ENCODE results near the gene FAN1.

The FAN1 gene

DNA sequence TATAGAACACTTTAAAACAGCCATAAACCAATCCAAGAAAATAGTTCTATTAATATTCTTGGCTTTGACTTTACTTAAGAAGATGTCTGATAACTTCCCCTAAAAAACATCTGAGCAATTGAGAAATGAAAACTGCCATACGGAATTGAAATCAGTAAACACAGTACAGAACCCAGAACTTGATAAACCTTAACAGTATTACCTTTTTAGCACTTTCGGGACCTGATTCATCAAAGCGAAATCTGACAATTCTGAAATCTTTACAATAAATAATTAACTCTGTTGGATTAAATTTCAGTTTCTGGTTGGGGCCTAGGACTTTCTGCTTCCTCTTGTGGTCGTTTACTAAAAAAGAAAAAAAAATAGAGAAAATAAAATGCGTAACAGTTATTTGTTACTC, 70.4 kb downstream of the FAN1 start:
- TF ChIP-seq, protein P1, sequence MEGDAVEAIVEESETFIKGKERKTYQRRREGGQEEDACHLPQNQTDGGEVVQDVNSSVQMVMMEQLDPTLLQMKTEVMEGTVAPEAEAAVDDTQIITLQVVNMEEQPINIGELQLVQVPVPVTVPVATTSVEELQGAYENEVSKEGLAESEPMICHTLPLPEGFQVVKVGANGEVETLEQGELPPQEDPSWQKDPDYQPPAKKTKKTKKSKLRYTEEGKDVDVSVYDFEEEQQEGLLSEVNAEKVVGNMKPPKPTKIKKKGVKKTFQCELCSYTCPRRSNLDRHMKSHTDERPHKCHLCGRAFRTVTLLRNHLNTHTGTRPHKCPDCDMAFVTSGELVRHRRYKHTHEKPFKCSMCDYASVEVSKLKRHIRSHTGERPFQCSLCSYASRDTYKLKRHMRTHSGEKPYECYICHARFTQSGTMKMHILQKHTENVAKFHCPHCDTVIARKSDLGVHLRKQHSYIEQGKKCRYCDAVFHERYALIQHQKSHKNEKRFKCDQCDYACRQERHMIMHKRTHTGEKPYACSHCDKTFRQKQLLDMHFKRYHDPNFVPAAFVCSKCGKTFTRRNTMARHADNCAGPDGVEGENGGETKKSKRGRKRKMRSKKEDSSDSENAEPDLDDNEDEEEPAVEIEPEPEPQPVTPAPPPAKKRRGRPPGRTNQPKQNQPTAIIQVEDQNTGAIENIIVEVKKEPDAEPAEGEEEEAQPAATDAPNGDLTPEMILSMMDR (IDR thresholded peaks at IDR 0.05; ENCODE audit: low read depth, low read length) = no peak
- DNase-seq (ENCODE audit: extremely low read depth, low read depth) = no peak

DNA sequence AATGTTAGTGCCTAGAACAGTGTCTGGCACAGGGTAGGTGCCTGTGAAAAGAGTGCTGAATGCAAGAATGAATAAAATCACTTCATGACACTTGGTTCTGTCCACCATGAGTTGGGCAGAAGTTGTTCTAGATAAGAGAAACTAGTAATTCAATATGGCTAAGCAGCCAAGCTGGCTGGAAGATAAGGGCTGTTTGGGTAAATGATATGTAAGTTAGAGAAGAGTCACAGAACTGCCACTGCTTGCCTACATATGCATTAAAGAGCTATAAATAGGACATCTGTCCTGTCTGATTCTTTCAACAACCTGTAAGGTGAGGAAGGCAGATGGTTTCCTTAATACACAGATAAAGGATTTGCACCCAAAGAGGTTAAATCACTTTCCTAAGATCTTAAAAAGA, 74.6 kb downstream of the FAN1 start:
- TF ChIP-seq, protein P1 (IDR thresholded peaks at IDR 0.05; ENCODE audit: low read depth, low read length) = no peak
- DNase-seq (ENCODE audit: extremely low read depth, low read depth) = no peak

DNA sequence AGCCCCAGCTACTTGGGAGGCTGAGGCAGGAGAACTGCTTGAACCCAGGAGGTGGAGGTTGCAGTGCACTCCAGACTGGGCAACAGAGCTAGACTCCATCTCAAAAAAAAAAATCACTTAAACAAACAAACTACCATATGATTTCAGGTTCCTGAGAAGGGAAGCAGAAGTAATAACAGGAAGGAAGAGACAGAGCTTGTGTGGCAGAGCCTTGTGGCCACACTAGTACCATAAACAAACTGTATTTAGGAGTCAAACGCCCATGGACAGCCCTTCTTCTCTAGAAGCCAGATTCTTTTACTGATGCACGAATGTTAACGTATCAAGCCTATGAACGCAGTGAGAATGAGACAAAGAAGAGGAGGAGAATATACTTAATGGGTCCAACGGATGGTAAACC, 75.7 kb downstream of the FAN1 start:
- TF ChIP-seq, protein P1 (IDR thresholded peaks at IDR 0.05; ENCODE audit: low read depth, low read length) = no peak
- no peak for DNase-seq (ENCODE audit: extremely low read depth, low read depth)

DNA sequence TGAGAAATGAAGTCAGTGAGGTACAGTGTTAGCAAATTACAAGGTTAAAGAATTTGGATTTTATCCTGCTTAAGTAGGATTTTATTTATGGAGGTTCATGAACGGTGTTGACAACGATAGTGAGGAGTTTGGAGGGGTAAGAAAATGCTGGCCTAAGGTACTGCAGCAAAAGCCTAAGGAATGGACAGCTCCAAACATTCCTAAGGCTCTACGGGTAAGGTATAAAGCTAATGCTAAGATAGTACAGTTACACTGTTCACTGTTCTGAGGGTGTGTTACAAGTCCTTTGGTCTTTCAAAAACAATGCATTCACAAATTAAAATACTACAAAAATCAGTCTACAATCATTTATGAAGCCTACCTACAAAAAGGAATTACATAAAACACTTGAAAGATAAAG, 80.4 kb downstream of the FAN1 start:
- no peak for DNase-seq (ENCODE audit: extremely low read depth, low read depth)
- TF ChIP-seq, protein P1 (IDR thresholded peaks at IDR 0.05; ENCODE audit: low read depth, low read length) = no peak

DNA sequence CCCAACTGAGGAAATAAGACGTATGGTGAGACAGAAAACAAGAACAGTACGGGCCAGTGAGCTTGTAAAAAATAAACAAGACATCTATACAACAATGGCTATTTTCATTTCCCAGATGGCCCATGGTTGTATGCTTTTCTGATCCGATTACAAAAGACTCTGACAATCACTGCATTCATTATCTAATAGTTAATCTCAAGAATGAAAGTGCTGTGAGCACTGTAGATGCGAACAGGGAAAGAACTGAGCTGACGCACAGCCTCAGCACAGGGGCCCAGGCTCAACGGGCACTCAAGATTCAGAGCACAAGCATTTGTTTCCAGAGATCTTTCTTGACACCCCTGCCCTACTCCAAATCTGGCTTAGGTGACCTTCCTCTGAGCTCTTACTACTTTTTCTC, 80.8 kb downstream of the FAN1 start:
- TF ChIP-seq, protein P1 (IDR thresholded peaks at IDR 0.05; ENCODE audit: low read depth, low read length) = no peak
- no peak for DNase-seq (ENCODE audit: extremely low read depth, low read depth)

DNA sequence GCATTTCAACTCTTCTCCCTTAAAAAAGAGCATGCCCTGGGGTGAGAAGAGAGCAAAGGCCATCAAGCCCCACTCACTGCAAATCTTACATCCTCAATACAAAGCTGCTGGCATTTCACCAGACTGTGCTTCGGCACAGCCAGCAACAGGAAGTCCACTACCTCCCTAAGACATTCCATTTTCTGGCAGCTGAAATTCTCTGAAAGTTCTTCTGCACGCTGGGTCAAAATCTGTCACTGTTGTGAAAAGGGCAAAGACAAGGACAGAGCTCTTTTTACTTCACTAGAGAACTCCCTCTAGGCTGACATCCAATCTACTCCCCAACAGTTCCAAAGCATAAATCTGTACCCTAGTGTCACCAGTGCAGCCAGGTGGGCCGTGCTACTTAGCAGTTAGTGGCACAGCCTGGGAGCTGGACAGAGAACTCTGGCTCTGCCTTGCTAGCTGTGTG, 81.4 kb downstream of the FAN1 start:
- DNase-seq (ENCODE audit: extremely low read depth, low read depth) = no peak
- TF ChIP-seq, protein P1 (IDR thresholded peaks at IDR 0.05; ENCODE audit: low read depth, low read length) = no peak

DNA sequence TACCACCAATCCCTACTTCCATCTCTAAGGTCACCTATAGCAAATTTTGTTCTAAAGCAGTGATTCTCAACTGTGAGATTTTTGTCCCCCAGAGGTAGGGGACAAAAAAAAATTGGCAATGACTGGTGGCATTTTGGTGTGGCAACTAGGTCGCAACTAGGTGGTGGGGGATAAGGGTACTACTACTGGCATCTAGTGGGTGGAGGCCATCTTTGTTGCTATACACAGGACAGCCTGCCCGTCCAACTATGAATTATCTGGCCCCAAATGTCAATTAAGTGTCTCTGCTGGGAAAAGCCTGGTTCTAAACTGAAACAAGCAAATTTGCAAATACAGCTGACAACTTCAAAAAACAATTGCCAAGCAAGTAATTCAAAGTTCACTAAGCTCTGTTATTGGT, 86.3 kb downstream of the FAN1 start:
- TF ChIP-seq, protein P1 (IDR thresholded peaks at IDR 0.05; ENCODE audit: low read depth, low read length) = no peak
- no peak for DNase-seq (ENCODE audit: extremely low read depth, low read depth)
